Prostate gland (tissue), 2 donors: ENCODE data around the gene FAM72B.
"Not testable (repeated sequence)": the region's sequence is repeated elsewhere in the genome, so short reads cannot be mapped to it uniquely, and the experiment has no call there.

ENCODE experiments used
- POLR2A ChIP-seq: fragments of 450-650 bp; IDR thresholded peaks from one replicate; pipeline ENCODE4 v1.6.1; 2016; ENCODE audit warnings: antibody characterized with exemption, mild to moderate bottlenecking
- POLR2AphosphoS5 ChIP-seq: sonication (generic); formaldehyde crosslinking; IDR thresholded peaks from one replicate; pipeline ENCODE4 v1.6.1; 2017; ENCODE audit warnings: antibody characterized with exemption
- TF ChIP-seq, protein P1 (sequence below), 4 experiments: fragments of 200-600 bp in 2 of 4; fragments of 450-650 bp in 2 of 4; sonication (generic) in 2 of 4; IDR thresholded peaks; 1 replicate in 3 of 4; 2 replicates in 1 of 4; pipeline ENCODE4 v1.5.1; 2016 to 2019; ENCODE audit warnings: antibody characterized with exemption in 4 of 4, mild to moderate bottlenecking in 2 of 4, moderate library complexity in 2 of 4

DNA sequence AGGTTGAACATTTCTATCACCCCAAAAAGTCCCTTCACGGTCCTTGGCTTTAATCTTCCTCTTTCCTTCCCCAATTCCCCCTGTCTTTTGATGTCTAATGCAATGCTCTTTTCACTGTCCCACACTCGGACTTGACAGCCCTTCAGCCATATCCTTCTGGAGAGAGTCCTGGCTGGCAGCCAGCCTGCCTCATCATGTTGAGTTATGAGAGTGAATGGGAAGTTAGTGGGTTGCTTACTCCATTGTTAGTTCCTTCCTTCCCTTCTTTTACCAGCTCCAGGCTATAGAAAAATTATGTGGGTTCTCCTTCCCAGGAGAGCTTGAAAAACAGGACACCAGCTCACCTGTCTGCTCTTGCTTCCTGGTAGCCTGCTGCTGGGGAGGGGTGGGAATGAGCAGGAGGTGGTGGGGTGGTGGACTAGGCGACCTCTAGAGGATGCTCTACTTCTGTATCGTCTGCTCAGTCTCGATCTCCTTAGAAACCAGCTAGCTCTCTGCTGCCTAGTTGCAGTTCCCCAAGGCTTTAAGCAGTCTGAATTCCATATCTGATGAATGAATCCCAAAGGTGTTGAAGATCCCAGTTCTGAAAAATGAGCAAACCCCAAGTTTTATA is 30.5 kb upstream of the FAM72B start:
- TF ChIP-seq, protein P1, sequence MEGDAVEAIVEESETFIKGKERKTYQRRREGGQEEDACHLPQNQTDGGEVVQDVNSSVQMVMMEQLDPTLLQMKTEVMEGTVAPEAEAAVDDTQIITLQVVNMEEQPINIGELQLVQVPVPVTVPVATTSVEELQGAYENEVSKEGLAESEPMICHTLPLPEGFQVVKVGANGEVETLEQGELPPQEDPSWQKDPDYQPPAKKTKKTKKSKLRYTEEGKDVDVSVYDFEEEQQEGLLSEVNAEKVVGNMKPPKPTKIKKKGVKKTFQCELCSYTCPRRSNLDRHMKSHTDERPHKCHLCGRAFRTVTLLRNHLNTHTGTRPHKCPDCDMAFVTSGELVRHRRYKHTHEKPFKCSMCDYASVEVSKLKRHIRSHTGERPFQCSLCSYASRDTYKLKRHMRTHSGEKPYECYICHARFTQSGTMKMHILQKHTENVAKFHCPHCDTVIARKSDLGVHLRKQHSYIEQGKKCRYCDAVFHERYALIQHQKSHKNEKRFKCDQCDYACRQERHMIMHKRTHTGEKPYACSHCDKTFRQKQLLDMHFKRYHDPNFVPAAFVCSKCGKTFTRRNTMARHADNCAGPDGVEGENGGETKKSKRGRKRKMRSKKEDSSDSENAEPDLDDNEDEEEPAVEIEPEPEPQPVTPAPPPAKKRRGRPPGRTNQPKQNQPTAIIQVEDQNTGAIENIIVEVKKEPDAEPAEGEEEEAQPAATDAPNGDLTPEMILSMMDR (IDR thresholded peaks at IDR 0.05), result not testable (repeated sequence)
- not testable (repeated sequence) for TF ChIP-seq POLR2A, POLR2AphosphoS5
